IPS DF 4.7 (cell line): Measurements from ENCODE around the gene GALNT10.

Source experiments
- DNase-seq: peaks from one replicate; pipeline ENCODE4 v3.0.0-alpha.2; 2013; ENCODE audit warnings: low spot score; ENCODE audit errors: extremely low read depth

GALNT10 gene

GRCh38 chr5:154321546-154321945 is 131.0 kb downstream of the GALNT10 start:
- no peak for DNase-seq

- DNase-seq, result no peak
These were observed 133.5 kb downstream of the GALNT10 start for GRCh38 chr5:154324033-154324432.

DNA sequence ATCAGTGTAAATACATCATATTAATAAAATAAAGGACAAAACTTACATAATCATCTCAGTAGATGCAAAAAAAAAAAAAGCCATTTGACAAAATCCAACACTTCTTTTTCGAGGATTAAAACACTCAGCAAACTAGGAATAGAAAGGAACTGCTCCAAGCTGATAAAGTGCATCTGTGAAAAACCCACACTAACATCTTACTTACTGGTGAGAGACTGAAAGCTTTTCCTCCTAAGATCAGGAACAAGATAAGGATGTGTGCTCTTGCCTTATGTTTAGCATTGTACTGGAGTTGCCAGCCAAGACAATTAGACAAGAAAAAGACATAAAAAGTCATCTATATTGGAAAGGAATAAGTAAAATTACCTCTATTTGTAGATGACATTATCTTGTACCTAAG is 135.0 kb downstream of the GALNT10 start:
- DNase-seq, result no peak

DNA sequence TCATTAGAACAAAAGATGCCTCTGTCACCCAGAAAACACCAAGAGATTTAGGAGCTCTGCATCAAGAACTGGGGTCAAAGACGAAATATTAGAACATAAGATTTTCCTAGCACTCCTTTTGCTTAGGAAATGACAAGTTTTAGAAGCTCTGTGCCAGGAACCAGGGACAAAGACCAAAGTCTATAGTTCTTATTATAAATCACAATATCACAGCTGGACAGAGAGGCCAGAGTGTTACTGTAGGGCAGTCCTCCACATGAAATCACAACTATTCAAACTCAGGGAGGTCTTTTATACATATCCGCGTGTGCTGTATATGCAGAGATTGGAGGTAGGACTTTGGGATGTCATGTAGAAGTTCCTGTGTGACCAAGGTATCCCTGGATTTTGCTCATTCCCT is 138.5 kb downstream of the GALNT10 start:
- no peak for DNase-seq

DNA sequence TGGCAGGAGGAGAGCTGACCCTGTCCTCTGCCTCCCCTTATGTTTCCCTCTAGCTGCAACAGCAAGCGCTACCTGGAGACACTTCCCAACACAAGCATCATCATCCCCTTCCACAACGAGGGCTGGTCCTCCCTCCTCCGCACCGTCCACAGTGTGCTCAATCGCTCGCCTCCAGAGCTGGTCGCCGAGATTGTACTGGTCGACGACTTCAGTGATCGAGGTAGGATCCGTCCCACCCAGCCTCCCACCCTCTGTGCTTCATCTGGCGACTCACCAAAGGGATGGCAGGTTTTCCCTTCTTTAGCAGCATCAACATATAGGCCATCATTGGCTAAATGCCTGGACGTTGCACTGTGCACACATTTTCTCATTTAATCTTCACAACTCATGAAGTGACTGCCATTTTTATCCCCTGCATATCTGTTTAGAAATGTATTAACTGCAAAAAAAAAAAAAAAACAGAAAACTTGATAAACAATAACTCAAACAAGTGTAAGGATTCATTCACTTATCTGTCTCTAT is 139.0 kb downstream of the GALNT10 start:
- DNase-seq, result no peak

- DNase-seq, result no peak
These were observed 139.6 kb downstream of the GALNT10 start for GRCh38 chr5:154330097-154330667.

GRCh38 chr5:154331232-154331631 is 140.7 kb downstream of the GALNT10 start:
- DNase-seq, result no peak

- DNase-seq, result no peak
These were observed 141.4 kb downstream of the GALNT10 start for GRCh38 chr5:154331924-154332323.

- no peak for DNase-seq
These were observed 141.9 kb downstream of the GALNT10 start for GRCh38 chr5:154332451-154332850.

- DNase-seq, result no peak
These were observed 142.5 kb downstream of the GALNT10 start for GRCh38 chr5:154333016-154333415.

- no peak for DNase-seq
These were observed 144.0 kb downstream of the GALNT10 start for GRCh38 chr5:154334406-154335064.

- DNase-seq, result no peak
These were observed 144.5 kb downstream of the GALNT10 start for GRCh38 chr5:154335065-154335448.

- no peak for DNase-seq
These were observed 151.1 kb downstream of the GALNT10 start for GRCh38 chr5:154341620-154342019.

GRCh38 chr5:154342211-154342610 is 151.7 kb downstream of the GALNT10 start:
- DNase-seq, result no peak

GRCh38 chr5:154342963-154343362 is 152.4 kb downstream of the GALNT10 start:
- no peak for DNase-seq

GRCh38 chr5:154344461-154344860 is 153.9 kb downstream of the GALNT10 start:
- no peak for DNase-seq

GRCh38 chr5:154345255-154345952 is 154.9 kb downstream of the GALNT10 start:
- DNase-seq, result no peak

- no peak for DNase-seq
These were observed 155.9 kb downstream of the GALNT10 start for GRCh38 chr5:154346427-154346826.

- DNase-seq, result no peak
These were observed 159.2 kb downstream of the GALNT10 start for GRCh38 chr5:154349626-154350264.

GRCh38 chr5:154351141-154351540 is 160.6 kb downstream of the GALNT10 start:
- no peak for DNase-seq

DNA sequence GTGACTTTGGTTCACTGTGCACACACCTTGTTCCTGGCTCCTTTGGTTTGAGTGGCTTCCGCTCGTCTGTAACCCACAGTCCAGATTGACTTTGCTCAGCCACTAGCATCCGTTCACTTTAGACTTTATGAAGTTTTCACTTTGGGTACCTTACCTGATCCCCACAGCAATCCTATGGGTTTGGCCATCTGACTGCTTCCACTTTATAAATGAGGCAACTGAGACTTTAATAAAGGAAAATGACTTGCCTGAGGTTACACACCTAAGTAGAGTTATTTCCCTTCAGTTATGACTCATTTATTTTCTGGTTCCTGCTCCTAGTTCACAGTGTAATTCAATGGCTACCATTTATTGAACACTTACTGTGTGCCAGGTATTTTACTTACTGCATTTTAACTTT is 161.0 kb downstream of the GALNT10 start:
- DNase-seq, result no peak

- DNase-seq, result no peak
These were observed 162.5 kb downstream of the GALNT10 start for GRCh38 chr5:154352960-154353548.
